DND-41 (cell line): ENCODE measurements around the gene PNMA8B.

ENCODE experiments used
- EZH2 ChIP-seq: IDR thresholded peaks from 3 replicates; pipeline ENCODE4 v1.6.1; 2012; ENCODE audit warnings: borderline replicate concordance, low read depth, mild to moderate bottlenecking, moderate library complexity, low read length, inconsistent platforms; ENCODE audit not compliant: severe bottlenecking
- TF ChIP-seq, protein P1 (sequence below): IDR thresholded peaks from 2 replicates; pipeline ENCODE4 v1.5.1; 2012; ENCODE audit warnings: borderline replicate concordance, low read length, moderate library complexity, mild to moderate bottlenecking; ENCODE audit not compliant: poor library complexity, severe bottlenecking; ENCODE audit errors: extremely low read depth

DNA sequence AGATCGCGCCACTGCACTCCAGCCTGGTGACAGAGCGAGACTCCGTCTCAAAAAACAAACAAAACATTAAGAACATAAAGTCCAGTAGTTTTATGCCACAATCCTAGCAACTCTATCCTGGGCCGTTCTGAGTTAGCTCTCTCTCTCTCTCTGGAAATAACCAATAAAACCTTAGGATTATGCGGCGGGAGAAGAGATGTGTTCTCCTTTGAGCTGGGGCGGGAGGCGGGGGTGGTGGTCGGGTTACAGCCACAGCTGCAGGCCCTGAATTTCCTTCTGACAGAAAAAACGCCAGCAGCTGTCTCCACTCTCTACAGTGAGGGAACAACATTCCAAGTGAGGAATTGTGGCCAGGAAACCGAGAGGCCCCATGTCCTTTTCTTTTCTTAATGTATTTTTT is 15.3 kb downstream of the PNMA8B start:
- TF ChIP-seq, protein P1, sequence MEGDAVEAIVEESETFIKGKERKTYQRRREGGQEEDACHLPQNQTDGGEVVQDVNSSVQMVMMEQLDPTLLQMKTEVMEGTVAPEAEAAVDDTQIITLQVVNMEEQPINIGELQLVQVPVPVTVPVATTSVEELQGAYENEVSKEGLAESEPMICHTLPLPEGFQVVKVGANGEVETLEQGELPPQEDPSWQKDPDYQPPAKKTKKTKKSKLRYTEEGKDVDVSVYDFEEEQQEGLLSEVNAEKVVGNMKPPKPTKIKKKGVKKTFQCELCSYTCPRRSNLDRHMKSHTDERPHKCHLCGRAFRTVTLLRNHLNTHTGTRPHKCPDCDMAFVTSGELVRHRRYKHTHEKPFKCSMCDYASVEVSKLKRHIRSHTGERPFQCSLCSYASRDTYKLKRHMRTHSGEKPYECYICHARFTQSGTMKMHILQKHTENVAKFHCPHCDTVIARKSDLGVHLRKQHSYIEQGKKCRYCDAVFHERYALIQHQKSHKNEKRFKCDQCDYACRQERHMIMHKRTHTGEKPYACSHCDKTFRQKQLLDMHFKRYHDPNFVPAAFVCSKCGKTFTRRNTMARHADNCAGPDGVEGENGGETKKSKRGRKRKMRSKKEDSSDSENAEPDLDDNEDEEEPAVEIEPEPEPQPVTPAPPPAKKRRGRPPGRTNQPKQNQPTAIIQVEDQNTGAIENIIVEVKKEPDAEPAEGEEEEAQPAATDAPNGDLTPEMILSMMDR = no peak
- no peak for TF ChIP-seq EZH2
